IMR-90 (cell line): ENCODE measurements around the gene TMEM107. TPM values are rescaled to one million over a fixed set of nuclear protein-coding genes. Genes with fewer than 3 reads are reported as not detected.
A peak's percentile ranks its signal among the peaks of the same experiment; 100 is the strongest.

Experiments
- ATAC-seq: fragments of 200-7000 bp; cut with Tn5 transposase; 2 replicates; pipeline ENCODE4 v1.9.1; 2020; ENCODE audit warnings: low read depth, mild to moderate bottlenecking, moderate library complexity
- BruUV-seq: library from RNA; stranded (reverse); fragments of 400-500 nt; replicated peaks from 2 replicates; lab custom pipeline; 2021; lab: Mats Ljungman, UMichigan
- CTCF ChIA-PET: fragments of 300-600 bp; formaldehyde crosslinking; extraction: SDS; loops from one replicate; lab custom pipeline; 2021; ENCODE audit warnings: antibody characterized with exemption; lab: Yijun Ruan, JAX
- POLR2A ChIA-PET: fragments of 300-600 bp; sonication (Branson Sonifier 250); formaldehyde crosslinking; loops from one replicate; lab custom pipeline; 2022; ENCODE audit warnings: antibody characterized with exemption; ENCODE audit not compliant: unreplicated experiment; lab: Charles Lee
- DNase-seq: peaks from one replicate; pipeline ENCODE4 v3.0.0; 2013
- H2AFZ ChIP-seq: replicated peaks from 2 replicates; pipeline ENCODE3; 2013; ENCODE audit warnings: low read length, mild to moderate bottlenecking; ENCODE audit not compliant: poor library complexity
- H2AK5ac ChIP-seq: 2 replicates; pipeline ENCODE4 v1.6.1; 2013; ENCODE audit warnings: low read depth, low read length, inconsistent platforms
- H2AK9ac ChIP-seq: replicated peaks from 2 replicates; pipeline ENCODE3; 2013; ENCODE audit warnings: mild to moderate bottlenecking, low read depth, low read length, moderate library complexity; ENCODE audit not compliant: poor library complexity
- H2BK120ac ChIP-seq: 2 replicates; pipeline ENCODE4 v1.6.1; 2013; ENCODE audit warnings: low read depth, low read length, inconsistent platforms
- H2BK15ac ChIP-seq: 3 replicates; pipeline ENCODE4 v1.6.1; 2013; ENCODE audit warnings: low read depth, low read length, inconsistent platforms
- H2BK20ac ChIP-seq: 2 replicates; pipeline ENCODE4 v1.6.1; 2013; ENCODE audit warnings: low read depth, mild to moderate bottlenecking, inconsistent platforms, low read length, moderate library complexity
- H2BK5ac ChIP-seq: 2 replicates; pipeline ENCODE4 v1.6.1; 2013; ENCODE audit warnings: mild to moderate bottlenecking, low read depth, low read length, inconsistent platforms; ENCODE audit not compliant: poor library complexity, severe bottlenecking
- H3K14ac ChIP-seq: replicated peaks from 2 replicates; pipeline ENCODE4 v1.6.1; 2013; ENCODE audit warnings: low read depth, low read length, inconsistent platforms
- H3K18ac ChIP-seq: 2 replicates; pipeline ENCODE4 v1.6.1; 2013; ENCODE audit warnings: low read depth, low read length, control low read depth
- H3K23ac ChIP-seq: 2 replicates; pipeline ENCODE4 v1.6.1; 2013; ENCODE audit warnings: low read depth, low read length, inconsistent platforms
- H3K27ac ChIP-seq: 2 replicates; pipeline ENCODE4 v1.5.1; 2013; ENCODE audit warnings: mild to moderate bottlenecking, control low read depth, low read length; ENCODE audit not compliant: insufficient read depth
- H3K27me3 ChIP-seq: 2 replicates; pipeline ENCODE4 v1.6.1; 2013; ENCODE audit warnings: low read length; ENCODE audit not compliant: control insufficient read depth, insufficient read depth
- H3K36me3 ChIP-seq: 2 replicates; pipeline ENCODE4 v1.6.1; 2013; ENCODE audit warnings: low read length, mixed read lengths; ENCODE audit not compliant: control insufficient read depth, insufficient read depth
- H3K4ac ChIP-seq: 2 replicates; pipeline ENCODE4 v1.6.1; 2013; ENCODE audit warnings: low read depth, low read length, inconsistent platforms
- H3K4me1 ChIP-seq: 2 replicates; pipeline ENCODE4 v1.6.1; 2013; ENCODE audit warnings: low read length, mixed read lengths; ENCODE audit not compliant: control insufficient read depth, insufficient read depth
- H3K4me2 ChIP-seq: 2 replicates; pipeline ENCODE4 v1.6.1; 2013; ENCODE audit warnings: low read depth, mild to moderate bottlenecking, control low read depth, low read length, moderate library complexity
- H3K4me3 ChIP-seq: 2 replicates; pipeline ENCODE4 v1.5.1; 2013; ENCODE audit warnings: low read depth, mild to moderate bottlenecking, control low read depth, low read length, moderate library complexity; ENCODE audit not compliant: insufficient read depth
- H3K56ac ChIP-seq: 2 replicates; pipeline ENCODE4 v1.6.1; 2013; ENCODE audit warnings: low read length, inconsistent platforms; ENCODE audit not compliant: insufficient read depth; ENCODE audit errors: extremely low read depth
- H3K79me1 ChIP-seq, 2 experiments: 2 replicates each; pipeline ENCODE4 v1.6.1; 2013; ENCODE audit warnings: low read length in 2 of 2, inconsistent platforms in 1 of 2, low read depth in 1 of 2
- H3K9ac ChIP-seq: 2 replicates; pipeline ENCODE4 v1.6.1; 2013; ENCODE audit warnings: low read depth, low read length, control low read depth
- H3K9me1 ChIP-seq: 2 replicates; pipeline ENCODE4 v1.6.1; 2013; ENCODE audit warnings: low read length, inconsistent platforms; ENCODE audit not compliant: insufficient read depth
- H3K9me3 ChIP-seq: 2 replicates; pipeline ENCODE4 v1.6.1; 2013; ENCODE audit warnings: low read length; ENCODE audit not compliant: control insufficient read depth, insufficient read depth
- H4K20me1 ChIP-seq: 2 replicates; pipeline ENCODE4 v1.6.1; 2013; ENCODE audit warnings: low read length, inconsistent platforms; ENCODE audit not compliant: insufficient read depth
- H4K5ac ChIP-seq: 2 replicates; pipeline ENCODE4 v1.6.1; 2013; ENCODE audit warnings: mild to moderate bottlenecking, low read depth, low read length, control low read depth
- H4K8ac ChIP-seq, 2 experiments: 2 replicates each; pipeline ENCODE4 v1.6.1; 2013; ENCODE audit warnings: low read depth in 2 of 2, low read length in 2 of 2, control low read depth in 1 of 2, inconsistent platforms in 1 of 2
- H4K91ac ChIP-seq: 2 replicates; pipeline ENCODE4 v1.6.1; 2013; ENCODE audit warnings: low read depth, low read length, inconsistent platforms; ENCODE audit not compliant: insufficient read depth
- CTCF ChIP-seq: conservative IDR thresholded peaks from 2 replicates; pipeline ENCODE4 v1.5.1; 2012; ENCODE audit warnings: mild to moderate bottlenecking, low read depth, low read length, improper control_type of control experiment
- FOS ChIP-seq: fragments of 150-350 bp; IDR thresholded peaks from 2 replicates; pipeline ENCODE4 v1.6.1; 2016; ENCODE audit warnings: low read depth, low read length
- MAFK ChIP-seq: IDR thresholded peaks from 2 replicates; pipeline ENCODE4 v1.6.1; 2012; ENCODE audit warnings: low read depth, low read length, improper control_type of control experiment
- MAZ ChIP-seq: IDR thresholded peaks from 2 replicates; pipeline ENCODE4 v1.6.1; 2012; ENCODE audit warnings: low read depth, mild to moderate bottlenecking, low read length, improper control_type of control experiment, moderate library complexity, borderline replicate concordance
- MXI1 ChIP-seq: IDR thresholded peaks from 2 replicates; pipeline ENCODE4 v1.6.1; 2012; ENCODE audit warnings: low read depth, mild to moderate bottlenecking, low read length, moderate library complexity, borderline replicate concordance
- NFE2L2 ChIP-seq: fragments of 150-350 bp; IDR thresholded peaks from 2 replicates; pipeline ENCODE4 v1.6.1; 2016; ENCODE audit warnings: low read depth, mild to moderate bottlenecking, low read length
- POLR2A ChIP-seq: IDR thresholded peaks from 2 replicates; pipeline ENCODE4 v1.6.1; 2012; ENCODE audit warnings: mild to moderate bottlenecking, low read depth, low read length
- RAD21 ChIP-seq: IDR thresholded peaks from 2 replicates; pipeline ENCODE4 v1.6.1; 2012; ENCODE audit warnings: low read length, improper control_type of control experiment
- RCOR1 ChIP-seq: IDR thresholded peaks from 2 replicates; pipeline ENCODE4 v1.6.1; 2012; ENCODE audit warnings: mild to moderate bottlenecking, low read length, improper control_type of control experiment; ENCODE audit not compliant: insufficient replicate concordance
- USF2 ChIP-seq: fragments of 150-350 bp; IDR thresholded peaks from 2 replicates; pipeline ENCODE4 v1.6.1; 2017; ENCODE audit warnings: mild to moderate bottlenecking, antibody characterized with exemption, low read length, low read depth
- WGBS, 2 experiments: methylation state at CpG; one replicate each; pipeline versions ENCODE4 v1.1.5 to v1.1.7; 2013; ENCODE audit warnings: missing lambda C conversion rate in 2 of 2; ENCODE audit not compliant: insufficient read length in 1 of 2; ENCODE audit errors: extremely low coverage in 2 of 2; 5-methylcytosine and 5-hydroxymethylcytosine counted together
- dilution Hi-C: fragments of 300-500 bp; cut with HindIII; formaldehyde crosslinking; loops from one replicate; pipeline ENCODE4 v1.14.3; 2018; ENCODE audit warnings: low sequenced_read_pairs; ENCODE audit not compliant: unreplicated experiment
- in situ Hi-C: fragments of 300-500 bp; cut with MboI; formaldehyde crosslinking; loops from 3 replicates; pipeline ENCODE4 v1.14.3; 2019; ENCODE audit warnings: low sequenced_read_pairs, inconsistent platforms, mixed read lengths
- intact Hi-C: fragments of 100-400 bp; cut with micrococcal nuclease; formaldehyde crosslinking; loops from 2 replicates; pipeline ENCODE4 v1.10.0; 2022
- polyA plus RNA-seq, 3 experiments: library from polyadenylated mRNA; depleted of rRNA; stranded (reverse); fragments of >200 nt; gene quantifications; 2 replicates each; pipeline ENCODE4 v1.2.3, GENCODE V29; 2012; ENCODE audit warnings: low replicate concordance in 1 of 3
- total RNA-seq: library from RNA; depleted of rRNA; stranded (reverse); fragments of >200 nt; gene quantifications from 2 replicates; pipeline ENCODE4 v1.2.3, GENCODE V29; 2012

TMEM107 gene
- total and polyA plus RNA-seq, 2 of the 4 experiments (the other 2 are of a cell fraction), result 12.9 to 14.3 TPM

GRCh38 chr17:8186787-8187516, 10.8 kb upstream of the TMEM107 start:
- Histone ChIP-seq H3K9me3 (no peaks in the 10 kb centered on the region), H3K9ac (peak overlapping the region; percentile 59), H3K23ac (peak overlapping the region; percentile 76), H4K8ac (peak overlapping the region in 1 of 2 experiments; percentile 58; a peak in 1 of 4 replicates), H3K4me1 (peaks cover 11% of the 10 kb centered on the region), H2AFZ (peak overlapping the region; percentile 92), H3K9me1 (peaks cover 14% of the 10 kb centered on the region), H2AK5ac (peak overlapping the region; percentile 73; the same call in 1 of the 2 replicates), H2BK5ac (peak overlapping the region; percentile 87), H3K14ac (peak overlapping the region; percentile 72), H3K27ac (peak overlapping the region; percentile 54), H3K36me3 (no peaks in the 10 kb centered on the region), H3K27me3 (no peaks in the 10 kb centered on the region), H2BK15ac (no peak overlapping the region), H3K56ac (no peak overlapping the region), H4K20me1 (peaks cover 22% of the 10 kb centered on the region), H4K91ac (peak overlapping the region; percentile 9; the same call in 1 of the 2 replicates), H3K79me1 (peaks cover 0 to 16% of the 10 kb centered on the region in 2 experiments; a peak in 2 of 4 replicates), H3K4ac (peak overlapping the region; percentile 52), H2BK20ac (no peak overlapping the region), H2AK9ac (peak overlapping the region; percentile 83), H3K4me2 (peak overlapping the region; percentile 88), H4K5ac (peak overlapping the region; percentile 15; the same call in 1 of the 2 replicates), H2BK120ac (peak overlapping the region; percentile 3; the same call in 1 of the 2 replicates), H3K4me3 (peak overlapping the region; percentile 50), H3K18ac (peak overlapping the region; percentile 30; the same call in 1 of the 2 replicates)
- POLR2A ChIA-PET, result interaction anchor here (0.6 kb wide), 1 partner anchor 49 kb away, joined by 6 read pairs; no protein-coding TSS in a partner anchor
- ATAC-seq (peak; percentile 51), DNase-seq (peak; percentile 97)
- intact Hi-C loops, result loop anchor here (1.0 to 5.0 kb wide), 5 partner anchors 35 to 115 kb away; partner anchors contain the start of gene HES7
- CTCF ChIA-PET, result interaction anchor here (0.7 to 1.1 kb wide), 2 partner anchors 35 to 68 kb away, joined by 3 read pairs; no protein-coding TSS in a partner anchor
- dilution Hi-C loops, result no loop called here
- WGBS, 2 experiments, result 2% methylated on average over 8 of the region's 32 CpGs; no CpG with 5 or more reads in 1 of the 2 experiments
- TF ChIP-seq CTCF, result peak; percentile 39; the same call in 1 of the 2 replicates
- TF ChIP-seq POLR2A, result no peak
- no peak for TF ChIP-seq NFE2L2
- peak; percentile 80 for TF ChIP-seq FOS
- TF ChIP-seq USF2, result 0 out of 2 replicates have a peak, but pooled peaks have one; percentile 13
- no peak for TF ChIP-seq RCOR1
- 0 out of 2 replicates have a peak, but pooled peaks have one; percentile 34 for TF ChIP-seq MXI1
- TF ChIP-seq MAZ, result peak; percentile 16; the same call in 1 of the 2 replicates
- peak; percentile 14 for TF ChIP-seq RAD21
- TF ChIP-seq MAFK, result peak; percentile 49; the same call in 1 of the 2 replicates
- in situ Hi-C loops, result no loop called here
- no TSS peak for BruUV-seq
